Stimulated activated CD4-positive, alpha-beta T cell treated with anti-CD3 and anti-CD28 coated beads, TNF-alpha, amount 100 ng/mL, for 1 hour (primary cell): ENCODE measurements around the gene THSD7A.
"Not testable (repeated sequence)": the region's sequence is repeated elsewhere in the genome, so short reads cannot be mapped to it uniquely, and the experiment has no call there.

ENCODE experiments used
- DNase-seq, 3 donors: peaks; one replicate each; pipeline ENCODE4 v3.0.0-alpha.2; 2020; ENCODE audit warnings: low read depth in 3 of 3, low spot score in 1 of 3

THSD7A gene

DNA sequence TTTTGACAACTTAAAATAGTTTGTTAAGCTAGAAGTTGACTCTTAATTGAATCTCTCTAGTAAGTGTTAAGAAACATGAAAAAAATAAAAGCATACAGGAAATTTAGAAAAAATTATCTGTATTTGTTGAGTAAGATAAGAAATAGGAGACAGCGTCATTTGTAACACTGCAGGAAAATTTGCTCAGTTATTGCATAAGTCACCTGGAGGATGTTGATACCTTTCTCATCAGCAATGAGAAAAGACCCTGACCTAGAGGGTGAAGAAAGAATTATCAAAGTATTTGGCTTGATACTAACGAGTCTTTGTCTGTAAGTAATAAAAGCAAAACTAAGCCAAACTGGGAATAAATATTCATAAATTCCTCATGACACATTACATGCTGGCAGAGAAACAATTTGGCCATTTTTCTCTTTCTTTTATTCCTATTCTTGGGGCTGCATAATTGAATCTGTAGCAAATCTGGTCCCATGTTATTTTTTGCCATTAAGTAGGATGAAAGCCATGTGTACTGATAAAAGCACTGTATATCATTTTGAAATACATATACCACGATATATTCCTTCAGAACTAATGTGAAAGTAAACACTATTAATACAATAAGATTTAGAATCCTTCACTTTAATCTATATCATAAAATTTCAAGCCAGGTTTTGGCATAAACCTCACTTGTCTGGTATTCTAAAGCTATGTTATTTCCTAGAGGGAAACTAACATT, 362.8 kb downstream of the THSD7A start:
- DNase-seq: no peak

GRCh38 chr7:11466517-11467105, 365.4 kb downstream of the THSD7A start:
- DNase-seq: no peak

- no peak for DNase-seq
Observed at GRCh38 chr7:11464624-11465023, 367.4 kb downstream of the THSD7A start.

DNA sequence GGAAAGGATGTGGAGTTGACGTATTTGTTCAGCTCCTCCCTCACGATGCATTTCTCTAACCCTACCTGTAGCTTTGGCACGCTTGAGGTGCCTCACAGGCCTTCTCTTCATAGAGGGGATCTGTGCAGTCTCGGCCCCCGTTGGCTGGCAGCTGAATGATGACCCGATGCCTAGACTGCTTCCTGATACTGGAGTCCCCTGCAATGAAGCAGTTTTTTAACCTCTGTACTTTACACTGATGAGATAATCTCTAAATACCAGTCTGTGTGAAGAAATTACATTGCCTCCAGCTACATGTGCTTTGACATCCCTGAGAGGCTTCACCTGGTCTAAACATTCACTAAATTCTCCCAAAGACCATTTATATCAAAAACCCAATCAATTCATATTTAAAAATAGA, 370.1 kb downstream of the THSD7A start:
- no peak for DNase-seq

DNA sequence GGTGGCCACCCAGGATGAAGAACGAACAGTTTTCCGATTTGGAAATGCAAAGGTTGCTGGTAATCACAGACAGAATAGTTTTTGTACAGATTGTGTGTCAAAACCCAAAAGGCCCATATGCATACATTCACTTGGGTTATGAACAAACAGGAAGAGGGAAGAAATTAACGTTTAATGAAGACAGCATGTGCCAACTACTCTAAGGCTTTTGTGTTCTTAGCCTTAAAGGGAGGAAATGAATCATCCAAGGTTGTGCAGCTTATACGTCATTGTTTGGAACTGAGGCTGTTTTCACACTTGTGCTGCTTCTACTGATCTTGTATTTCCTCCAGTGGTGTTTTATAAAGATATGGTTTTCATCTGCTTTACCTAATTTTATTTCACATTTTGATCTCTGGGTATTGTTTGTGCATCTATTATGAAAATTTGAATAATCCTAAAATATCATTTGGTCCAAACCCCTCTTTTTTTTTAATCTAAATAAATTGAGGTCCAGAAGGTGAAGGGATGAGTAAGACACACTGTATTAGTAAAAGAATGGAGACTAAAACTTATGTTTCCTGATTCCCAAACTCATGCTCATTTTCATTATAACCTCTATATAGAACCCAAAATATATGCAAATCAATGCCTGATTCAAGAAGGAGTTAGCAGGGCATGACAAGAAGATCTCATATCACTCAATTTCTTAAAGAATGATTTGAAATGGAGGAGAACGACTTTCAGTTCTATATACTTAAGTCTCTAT, 373.1 kb downstream of the THSD7A start:
- DNase-seq: no peak

DNA sequence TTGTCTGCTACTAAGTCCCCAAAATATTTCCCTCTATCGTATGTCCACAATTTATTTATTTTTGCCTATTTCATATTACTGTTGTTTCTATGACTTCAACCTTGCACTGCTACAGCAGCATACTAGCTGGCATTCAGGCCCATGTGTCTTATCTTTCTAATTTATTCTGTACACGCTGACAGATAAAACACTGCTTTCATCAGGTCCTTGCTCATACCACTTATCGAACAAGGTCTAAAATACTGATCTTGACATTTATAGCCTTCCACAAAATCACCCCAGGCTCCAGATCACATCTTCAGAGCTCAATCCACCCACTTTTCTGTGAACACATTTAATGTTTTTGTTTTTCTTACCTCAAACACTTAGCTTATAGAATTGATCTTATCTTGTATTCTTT, 374.6 kb downstream of the THSD7A start:
- DNase-seq: no peak

DNA sequence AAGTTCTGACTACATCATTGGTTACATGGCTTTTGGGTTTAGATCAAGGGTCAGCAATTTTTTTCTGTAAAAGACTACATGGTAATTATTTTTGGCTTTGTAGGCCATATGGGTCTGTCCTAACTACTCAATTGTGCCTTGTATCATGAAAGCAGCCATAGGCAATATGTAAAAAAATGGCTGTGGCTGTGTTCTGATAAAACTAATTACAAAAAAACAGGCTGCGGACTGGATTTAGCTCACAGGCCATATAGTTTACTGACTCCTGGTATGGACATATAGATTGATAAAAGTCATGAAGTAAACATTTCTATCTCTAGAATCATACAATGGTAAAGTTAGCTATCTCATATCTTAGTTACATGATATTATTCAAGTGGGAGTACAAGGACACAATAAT, 375.4 kb downstream of the THSD7A start:
- no peak for DNase-seq

GRCh38 chr7:11452476-11452875, 379.5 kb downstream of the THSD7A start:
- no peak for DNase-seq

- DNase-seq: no peak
Observed at GRCh38 chr7:11450281-11450680, 381.7 kb downstream of the THSD7A start.

DNA sequence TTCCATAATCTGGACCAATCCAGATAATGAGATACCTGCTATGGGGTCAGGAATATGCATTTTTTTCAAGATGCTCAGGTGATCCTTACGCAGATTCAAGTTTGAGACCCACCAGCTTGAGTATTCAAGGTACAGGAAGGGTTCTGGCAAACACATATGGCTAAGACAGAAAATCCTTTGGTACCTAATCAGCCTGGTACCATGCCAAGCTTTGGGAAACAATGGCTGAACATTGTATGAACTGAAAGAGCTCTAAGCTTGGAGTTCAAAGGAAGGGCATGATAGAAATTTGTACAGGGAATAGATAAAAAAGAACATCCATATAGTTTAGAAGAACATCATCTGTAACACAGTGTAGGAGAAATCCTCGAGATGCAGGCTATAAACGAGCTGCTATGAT, 382.7 kb downstream of the THSD7A start:
- no peak for DNase-seq

DNA sequence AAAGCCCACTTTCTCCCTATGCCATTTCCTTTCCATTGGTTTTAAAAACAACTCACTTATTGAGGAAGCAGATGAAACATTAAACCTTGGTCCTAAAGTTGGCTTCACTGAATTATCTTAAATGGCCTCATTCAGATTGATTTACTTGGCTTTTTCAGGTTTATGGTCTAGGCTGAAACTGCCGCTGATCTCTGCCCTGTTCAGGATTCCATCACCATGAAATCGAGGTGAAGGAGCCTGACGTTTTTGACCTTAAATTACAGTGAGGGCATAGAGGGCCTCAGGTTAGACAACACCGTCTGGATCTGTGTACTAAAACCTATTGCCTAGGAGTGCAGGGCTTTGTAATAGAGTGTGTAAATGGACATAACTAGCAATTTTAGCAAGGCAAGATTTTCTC, 383.7 kb downstream of the THSD7A start:
- no peak for DNase-seq

DNA sequence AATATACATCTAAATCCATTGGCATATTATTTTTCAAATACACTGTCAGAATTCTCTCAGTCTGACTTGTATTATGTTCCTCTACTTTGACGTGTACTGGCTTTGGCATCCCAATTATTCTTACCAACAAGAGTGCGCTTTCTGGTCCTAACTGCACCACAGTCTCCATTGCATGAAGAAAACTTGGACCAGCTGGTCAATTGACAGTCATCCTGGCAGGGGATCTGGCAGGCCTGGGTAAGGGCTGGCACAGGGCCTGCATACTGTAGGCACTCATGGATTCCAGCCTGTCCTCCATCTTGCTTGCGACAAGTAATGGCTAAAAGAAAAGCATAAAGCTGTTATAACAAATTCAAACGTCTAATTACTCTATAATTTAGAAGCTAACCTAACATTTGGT, 384.9 kb downstream of the THSD7A start:
- DNase-seq: no peak

DNA sequence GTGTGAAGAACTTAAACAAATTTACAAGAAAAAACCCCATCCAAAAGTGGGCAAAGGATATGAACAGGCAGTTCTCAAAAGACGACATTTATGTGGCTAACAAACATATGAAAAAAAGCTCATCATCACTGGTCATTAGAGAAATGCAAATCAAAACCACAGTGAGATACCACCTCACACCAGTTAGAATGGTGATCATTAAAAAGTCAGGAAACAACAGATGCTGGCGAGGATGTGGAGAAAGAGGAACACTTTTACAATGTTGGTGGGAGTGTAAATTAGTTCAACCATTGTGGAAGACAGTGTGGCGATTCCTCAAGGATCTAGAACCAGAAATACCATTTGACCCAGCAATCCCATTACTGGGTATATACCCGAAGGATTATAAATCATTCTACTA, 388.1 kb downstream of the THSD7A start:
- DNase-seq: not testable (repeated sequence)

DNA sequence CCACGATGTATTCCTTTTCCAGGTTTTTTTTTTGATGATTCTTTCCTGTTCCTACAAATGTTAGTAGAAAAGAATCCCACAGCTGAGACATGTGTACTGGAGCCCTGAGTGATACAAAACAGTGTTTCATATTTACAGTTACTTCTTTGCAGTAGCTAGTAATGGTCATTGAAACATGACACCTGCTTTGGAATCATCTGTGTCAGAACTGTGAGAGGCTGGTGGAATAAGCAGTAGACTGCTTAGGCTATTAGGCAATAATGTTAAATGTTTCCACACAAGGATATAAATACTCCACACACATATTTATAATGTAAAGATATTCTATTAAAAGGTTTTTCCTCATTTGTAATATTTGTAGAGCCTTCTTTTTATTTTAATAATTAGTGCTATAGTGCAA, 394.0 kb downstream of the THSD7A start:
- DNase-seq: no peak

- DNase-seq: no peak
Observed at GRCh38 chr7:11436773-11437524, 395.0 kb downstream of the THSD7A start.

DNA sequence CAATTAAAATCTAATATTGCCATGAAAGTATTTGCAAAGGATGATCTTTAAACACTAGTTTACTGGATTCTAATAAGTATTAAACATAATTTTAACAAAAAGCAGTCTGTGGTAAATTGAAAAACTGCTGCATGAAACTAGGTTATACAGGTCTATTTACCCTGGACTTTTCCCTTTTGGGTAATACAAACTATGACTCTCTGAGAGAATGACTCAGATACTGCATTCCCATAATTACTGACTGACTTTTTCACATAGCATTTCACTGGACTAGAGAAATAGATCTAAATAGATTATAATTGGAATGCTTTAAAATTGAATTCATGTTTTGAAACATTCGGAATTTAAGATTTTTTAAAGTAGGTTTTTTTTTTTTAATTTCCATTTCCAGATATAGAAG, 395.7 kb downstream of the THSD7A start:
- no peak for DNase-seq

DNA sequence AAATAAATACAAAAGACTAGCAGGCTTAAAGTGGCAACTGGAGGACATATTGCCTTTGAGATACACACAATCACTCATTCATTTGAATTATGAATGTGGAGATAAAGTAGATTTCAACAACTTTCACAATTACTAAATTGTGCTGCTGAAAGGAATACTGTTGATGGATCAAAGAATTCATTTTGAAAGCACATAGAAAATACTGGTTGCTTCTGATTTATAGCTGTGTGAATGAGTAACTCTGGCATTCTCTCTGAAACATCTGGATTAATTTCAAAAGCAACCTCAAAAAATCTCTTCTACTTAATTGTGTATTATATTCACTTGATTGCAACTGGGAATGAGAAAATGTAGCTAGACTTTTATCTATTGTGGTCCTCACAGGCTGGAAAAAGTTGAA, 397.6 kb downstream of the THSD7A start:
- DNase-seq: no peak

DNA sequence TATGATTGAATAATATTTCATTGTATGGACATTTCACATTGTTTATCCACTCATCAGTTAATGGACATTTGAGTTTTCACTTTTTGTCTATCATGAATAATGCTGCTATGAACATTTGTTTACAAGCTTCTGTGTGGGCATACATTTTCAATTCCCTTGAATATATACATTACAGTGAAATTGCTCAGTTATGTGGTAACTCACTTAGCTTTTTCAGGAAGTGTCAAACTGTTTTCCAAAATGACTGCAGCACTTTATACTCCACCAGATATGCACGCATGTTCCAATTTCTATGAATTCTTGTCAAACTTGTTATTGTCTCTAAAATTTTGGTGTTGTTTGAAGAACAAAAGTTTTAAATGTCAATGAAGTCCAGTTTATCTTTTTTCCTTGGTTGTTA, 401.2 kb downstream of the THSD7A start:
- no peak for DNase-seq

GRCh38 chr7:11430112-11430511, 401.9 kb downstream of the THSD7A start:
- DNase-seq: no peak

DNA sequence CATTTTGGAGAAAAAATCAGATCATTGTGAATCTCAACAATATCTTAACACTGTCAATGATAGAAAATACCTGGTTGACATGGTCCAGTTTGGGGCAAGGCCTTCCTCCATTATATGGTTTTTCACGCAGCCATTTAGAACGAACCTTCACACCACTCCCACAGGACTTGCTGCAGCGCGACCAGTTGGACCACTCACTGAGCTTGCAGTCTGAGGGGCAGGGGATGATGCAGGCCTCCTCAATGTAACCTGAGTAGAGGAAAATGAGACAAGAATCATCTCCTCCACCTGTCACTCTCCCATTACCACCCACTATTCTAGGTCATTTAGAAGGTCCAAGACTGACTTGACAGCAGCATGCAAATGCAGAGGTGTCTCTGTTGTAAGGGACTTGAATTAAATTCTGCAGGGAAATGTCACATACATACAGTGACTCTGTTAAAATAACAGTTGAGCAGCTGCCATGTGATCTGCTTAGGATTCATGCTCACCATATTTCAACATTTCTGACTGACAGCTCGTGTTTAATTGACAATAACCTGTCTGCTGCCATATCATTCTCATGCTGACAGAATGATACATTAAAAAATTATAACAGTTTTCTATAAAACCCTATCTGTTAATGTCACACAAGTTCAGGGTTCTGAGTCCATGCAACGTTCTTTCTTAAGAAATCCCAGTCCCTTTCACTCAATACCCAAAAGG, 403.0 kb downstream of the THSD7A start:
- DNase-seq: no peak

- no peak for DNase-seq
Observed at GRCh38 chr7:11427686-11428273, 404.2 kb downstream of the THSD7A start.
